Peyer's patch (tissue), 4 donors: ENCODE measurements around the gene RBMS2.

ENCODE experiments used
- POLR2A ChIP-seq, 2 donors: fragments of 450-650 bp; IDR thresholded peaks; one replicate each; pipeline ENCODE4 v1.5.1; 2017; ENCODE audit warnings: antibody characterized with exemption in 2 of 2, mild to moderate bottlenecking in 2 of 2, moderate library complexity in 2 of 2
- TF ChIP-seq, protein P1 (sequence below), 6 experiments: fragments of 450-650 bp in 4 of 6; fragments of 200-600 bp in 2 of 6; sonication (generic) in 1 of 6; IDR thresholded peaks; one replicate each; pipeline ENCODE4 v1.5.1; 2017 to 2019; ENCODE audit warnings: antibody characterized with exemption in 6 of 6, mild to moderate bottlenecking in 3 of 6, moderate library complexity in 1 of 6

DNA sequence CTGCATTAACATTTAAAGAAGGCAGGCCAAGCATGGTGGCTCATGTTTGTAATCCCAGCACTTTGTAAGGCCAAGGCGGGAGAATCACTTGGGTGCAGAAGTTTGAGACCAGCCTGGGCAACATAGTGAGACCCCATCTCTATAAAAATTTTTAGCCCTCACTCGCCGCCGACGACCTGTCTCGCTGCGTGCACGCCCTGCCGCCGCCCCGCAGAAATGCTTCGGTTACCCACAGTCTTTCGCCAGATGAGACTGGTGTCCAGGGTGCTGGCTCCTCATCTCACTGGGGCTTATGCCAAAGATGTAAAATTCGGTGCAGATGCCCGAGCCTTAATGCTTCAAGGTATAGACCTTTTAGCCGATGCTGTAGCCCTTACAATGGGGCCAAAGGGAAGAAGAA, 10.8 kb upstream of the RBMS2 start:
- TF ChIP-seq, protein P1, sequence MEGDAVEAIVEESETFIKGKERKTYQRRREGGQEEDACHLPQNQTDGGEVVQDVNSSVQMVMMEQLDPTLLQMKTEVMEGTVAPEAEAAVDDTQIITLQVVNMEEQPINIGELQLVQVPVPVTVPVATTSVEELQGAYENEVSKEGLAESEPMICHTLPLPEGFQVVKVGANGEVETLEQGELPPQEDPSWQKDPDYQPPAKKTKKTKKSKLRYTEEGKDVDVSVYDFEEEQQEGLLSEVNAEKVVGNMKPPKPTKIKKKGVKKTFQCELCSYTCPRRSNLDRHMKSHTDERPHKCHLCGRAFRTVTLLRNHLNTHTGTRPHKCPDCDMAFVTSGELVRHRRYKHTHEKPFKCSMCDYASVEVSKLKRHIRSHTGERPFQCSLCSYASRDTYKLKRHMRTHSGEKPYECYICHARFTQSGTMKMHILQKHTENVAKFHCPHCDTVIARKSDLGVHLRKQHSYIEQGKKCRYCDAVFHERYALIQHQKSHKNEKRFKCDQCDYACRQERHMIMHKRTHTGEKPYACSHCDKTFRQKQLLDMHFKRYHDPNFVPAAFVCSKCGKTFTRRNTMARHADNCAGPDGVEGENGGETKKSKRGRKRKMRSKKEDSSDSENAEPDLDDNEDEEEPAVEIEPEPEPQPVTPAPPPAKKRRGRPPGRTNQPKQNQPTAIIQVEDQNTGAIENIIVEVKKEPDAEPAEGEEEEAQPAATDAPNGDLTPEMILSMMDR (IDR thresholded peaks at IDR 0.05), result no peak
- TF ChIP-seq POLR2A (IDR thresholded peaks at IDR 0.05), result no peak
